A673 (cell line): ENCODE measurements around the gene FOXB2. TPM values are rescaled to one million over a fixed set of nuclear protein-coding genes. Genes with fewer than 3 reads are reported as not detected.

Source experiments
- BruUV-seq: library from RNA; stranded (reverse); fragments of 400-500 nt; replicated peaks from 2 replicates; lab custom pipeline; 2021; lab: Mats Ljungman, UMichigan
- CTCF ChIA-PET: fragments of 300-600 bp; sonication (Branson Sonifier 250); formaldehyde crosslinking; loops from one replicate; lab custom pipeline; 2022; ENCODE audit warnings: antibody characterized with exemption; lab: Charles Lee
- POLR2A ChIA-PET: fragments of 300-600 bp; sonication (Branson Sonifier 250); formaldehyde crosslinking; loops from one replicate; lab custom pipeline; 2022; ENCODE audit warnings: antibody characterized with exemption; ENCODE audit not compliant: low non-redundant PET; lab: Charles Lee
- DNase-seq: peaks from one replicate; pipeline ENCODE4 v3.0.0-alpha.2; 2015; ENCODE audit warnings: low spot score
- H3K27ac ChIP-seq: fragments of 200-600 bp; sonication (generic); 2 replicates; pipeline ENCODE4 v1.5.1; 2016; ENCODE audit warnings: mixed run types, low read depth, mild to moderate bottlenecking, mixed read lengths, antibody characterized with exemption, low read length; ENCODE audit not compliant: poor library complexity, severe bottlenecking
- H3K27me3 ChIP-seq: fragments of 200-600 bp; sonication (generic); replicated peaks from 2 replicates; pipeline ENCODE4 v1.6.1; 2017; ENCODE audit warnings: mixed run types, low read depth, mild to moderate bottlenecking, mixed read lengths, antibody characterized with exemption, low read length; ENCODE audit not compliant: insufficient read depth, poor library complexity
- H3K36me3 ChIP-seq: fragments of 200-600 bp; sonication (generic); 2 replicates; pipeline ENCODE4 v1.6.1; 2016; ENCODE audit warnings: mixed run types, mild to moderate bottlenecking, mixed read lengths, antibody characterized with exemption, low read length; ENCODE audit not compliant: insufficient read depth, poor library complexity, severe bottlenecking
- H3K4me1 ChIP-seq: fragments of 200-600 bp; sonication (generic); 2 replicates; pipeline ENCODE4 v1.6.1; 2017; ENCODE audit warnings: mixed run types, mild to moderate bottlenecking, mixed read lengths, antibody characterized with exemption, low read length; ENCODE audit not compliant: insufficient read depth, poor library complexity, severe bottlenecking
- H3K4me3 ChIP-seq: fragments of 200-600 bp; sonication (generic); 2 replicates; pipeline ENCODE4 v1.5.1; 2016; ENCODE audit warnings: low read depth, mixed run types, mild to moderate bottlenecking, mixed read lengths, low read length; ENCODE audit not compliant: poor library complexity, severe bottlenecking
- H3K9me3 ChIP-seq: fragments of 200-600 bp; sonication (generic); 2 replicates; pipeline ENCODE4 v1.6.1; 2016; ENCODE audit warnings: mixed run types, low read depth, mild to moderate bottlenecking, mixed read lengths, antibody characterized with exemption, low read length; ENCODE audit not compliant: poor library complexity, severe bottlenecking
- EZH2 ChIP-seq: fragments of 200-600 bp; sonication (generic); IDR thresholded peaks from 2 replicates; pipeline ENCODE4 v1.6.1; 2017; ENCODE audit warnings: borderline replicate concordance, low read depth, mild to moderate bottlenecking, mixed read lengths, antibody characterized with exemption, low read length; ENCODE audit not compliant: poor library complexity, severe bottlenecking
- intact Hi-C: fragments of 100-400 bp; cut with micrococcal nuclease; formaldehyde crosslinking; loops from one replicate; pipeline ENCODE4 v1.10.0; 2022; ENCODE audit not compliant: unreplicated experiment
- total RNA-seq: library from RNA; stranded (reverse); gene quantifications from 2 replicates; pipeline ENCODE4 v1.2.3, GENCODE V29; 2021
- TF ChIP-seq, protein P1 (sequence below): fragments of 300-800, 200-600 bp; sonication (generic); conservative IDR thresholded peaks from 2 replicates; pipeline ENCODE4 v1.5.1; 2017; ENCODE audit warnings: low read depth, mild to moderate bottlenecking, antibody characterized with exemption, low read length, moderate library complexity, mixed read lengths

FOXB2 gene
- total RNA-seq, 1 experiment from 2014 or later: not detected

DNA sequence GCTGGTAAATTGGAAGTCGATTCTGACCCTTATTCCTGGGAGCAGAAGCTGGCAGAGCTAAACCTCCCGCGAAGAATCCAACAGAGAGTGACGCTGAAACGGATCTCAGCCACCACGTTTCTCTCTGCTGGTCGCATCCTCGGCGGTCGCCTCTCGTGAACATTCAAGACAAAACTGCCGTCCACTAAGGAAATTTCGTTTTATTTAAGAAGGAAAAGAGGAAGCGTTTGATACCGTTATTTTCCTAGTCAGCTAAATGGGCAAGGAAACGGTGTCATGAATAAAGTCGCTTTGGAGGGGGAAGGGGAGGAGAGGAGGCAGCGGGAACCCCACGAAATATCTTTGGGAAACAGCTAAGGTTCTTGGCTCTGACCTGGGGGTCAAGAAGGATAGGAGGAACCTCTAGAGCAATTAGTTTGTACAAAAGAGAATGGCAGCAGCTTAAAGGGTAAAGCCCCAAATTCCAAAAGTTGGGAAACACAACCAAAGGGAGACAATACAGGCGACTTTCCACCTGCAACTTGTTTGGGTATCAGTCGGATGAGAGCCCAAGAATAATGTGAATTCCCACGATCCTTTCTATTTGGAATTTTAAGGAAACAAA, 1.9 kb downstream of the FOXB2 start:
- TF ChIP-seq, protein P1, sequence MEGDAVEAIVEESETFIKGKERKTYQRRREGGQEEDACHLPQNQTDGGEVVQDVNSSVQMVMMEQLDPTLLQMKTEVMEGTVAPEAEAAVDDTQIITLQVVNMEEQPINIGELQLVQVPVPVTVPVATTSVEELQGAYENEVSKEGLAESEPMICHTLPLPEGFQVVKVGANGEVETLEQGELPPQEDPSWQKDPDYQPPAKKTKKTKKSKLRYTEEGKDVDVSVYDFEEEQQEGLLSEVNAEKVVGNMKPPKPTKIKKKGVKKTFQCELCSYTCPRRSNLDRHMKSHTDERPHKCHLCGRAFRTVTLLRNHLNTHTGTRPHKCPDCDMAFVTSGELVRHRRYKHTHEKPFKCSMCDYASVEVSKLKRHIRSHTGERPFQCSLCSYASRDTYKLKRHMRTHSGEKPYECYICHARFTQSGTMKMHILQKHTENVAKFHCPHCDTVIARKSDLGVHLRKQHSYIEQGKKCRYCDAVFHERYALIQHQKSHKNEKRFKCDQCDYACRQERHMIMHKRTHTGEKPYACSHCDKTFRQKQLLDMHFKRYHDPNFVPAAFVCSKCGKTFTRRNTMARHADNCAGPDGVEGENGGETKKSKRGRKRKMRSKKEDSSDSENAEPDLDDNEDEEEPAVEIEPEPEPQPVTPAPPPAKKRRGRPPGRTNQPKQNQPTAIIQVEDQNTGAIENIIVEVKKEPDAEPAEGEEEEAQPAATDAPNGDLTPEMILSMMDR: no peak
- TF ChIP-seq EZH2: no peak
- no peak for DNase-seq
- intact Hi-C loops: loop anchor here (10.0 kb wide), 1 partner anchor 73 kb away; no protein-coding TSS in a partner anchor
- Histone ChIP-seq H3K27ac (no peak overlapping the region), H3K4me1 (peaks cover 14% of the 10 kb centered on the region), H3K9me3 (no peaks in the 10 kb centered on the region), H3K27me3 (peaks cover 99% of the 10 kb centered on the region), H3K36me3 (no peaks in the 10 kb centered on the region), H3K4me3 (no peak overlapping the region)
- ChIA-PET CTCF (no interaction called here), POLR2A (no interaction called here)
- BruUV-seq: no TSS peak

DNA sequence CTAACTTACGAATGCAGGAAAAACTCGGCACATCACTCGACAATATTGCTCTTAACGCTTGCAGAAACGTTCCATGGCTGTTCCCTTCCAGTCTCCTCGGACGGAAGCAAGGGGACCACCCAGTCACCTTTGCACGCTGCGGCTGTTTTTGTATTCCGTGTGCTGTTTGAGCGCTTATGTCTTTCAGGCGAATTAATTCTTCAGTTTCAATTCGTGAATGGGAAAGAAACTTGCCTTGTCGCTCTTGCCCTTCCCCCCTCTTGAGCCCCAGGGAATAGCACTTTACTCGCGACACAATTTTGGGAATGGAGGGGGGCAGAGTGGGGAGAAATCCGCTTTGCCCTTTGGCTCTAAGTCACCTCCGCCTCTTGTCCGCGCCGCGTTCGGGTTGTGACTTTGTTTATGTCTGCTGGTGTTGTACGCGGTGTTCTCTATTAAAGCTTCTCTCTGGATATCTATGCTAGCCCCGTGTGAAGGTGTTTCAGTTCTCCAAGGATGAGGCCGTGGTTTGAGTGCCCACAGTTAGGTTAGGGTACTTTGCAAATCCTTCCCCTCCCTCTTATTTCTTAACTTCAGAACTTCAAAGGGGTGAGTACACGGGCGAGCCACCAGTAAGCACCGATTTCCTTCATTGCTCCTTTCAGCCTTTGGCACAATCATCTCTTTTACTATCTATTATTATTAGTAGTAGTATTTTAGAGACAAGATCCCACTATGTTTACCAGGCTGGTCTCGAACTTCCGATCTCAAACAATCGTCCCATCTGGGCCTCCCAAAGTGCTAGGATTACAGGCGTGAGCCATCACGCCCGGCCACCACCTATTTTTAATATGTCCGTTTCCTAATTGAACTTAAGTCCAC, 2.7 kb downstream of the FOXB2 start:
- intact Hi-C loops: loop anchor here (10.0 kb wide), 1 partner anchor 73 kb away; no protein-coding TSS in a partner anchor
- no peak overlapping the region for H3K27ac ChIP-seq
- no peak overlapping the region for H3K4me3 ChIP-seq
- H3K4me1 ChIP-seq: peaks cover 13% of the 10 kb centered on the region
- no peaks in the 10 kb centered on the region for H3K36me3 ChIP-seq
- H3K27me3 ChIP-seq: peaks cover 99% of the 10 kb centered on the region
- CTCF ChIA-PET: no interaction called here
- no peak for DNase-seq
- POLR2A ChIA-PET: no interaction called here
- no peaks in the 10 kb centered on the region for H3K9me3 ChIP-seq
- no TSS peak for BruUV-seq
- TF ChIP-seq EZH2: peak; percentile 69
- TF ChIP-seq, protein P1: no peak

DNA sequence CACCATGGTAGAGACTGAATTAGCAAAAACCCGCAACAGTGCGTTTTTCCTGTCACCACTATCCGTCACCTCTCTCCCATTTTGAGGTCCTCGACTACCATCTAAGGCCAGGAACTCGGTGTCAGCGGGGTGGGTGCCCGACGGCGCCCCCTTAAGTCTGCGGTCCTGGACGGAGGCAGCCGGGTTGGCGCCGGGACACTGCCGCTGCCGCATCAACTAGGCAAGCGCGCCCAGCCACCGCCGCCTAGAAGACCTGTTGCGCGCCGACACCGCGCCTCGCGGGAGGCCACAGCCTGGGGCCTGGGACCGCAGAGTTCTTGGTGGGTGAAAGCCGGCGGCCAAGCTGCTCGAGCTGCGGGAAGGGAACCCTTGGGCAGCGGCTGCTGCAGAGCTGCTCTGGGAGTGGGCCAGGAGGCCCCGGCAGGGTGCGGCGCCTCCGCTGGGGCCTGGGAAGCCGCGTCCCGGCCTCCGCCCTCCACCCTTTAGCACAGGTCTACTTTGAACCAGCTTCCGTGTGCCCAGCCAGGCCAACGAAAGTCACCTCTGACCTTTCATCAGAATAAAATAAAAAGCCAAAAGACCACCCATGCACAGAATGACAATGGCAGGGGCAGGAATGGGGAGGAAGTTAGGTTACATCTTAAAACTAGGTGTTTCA, 3.5 kb downstream of the FOXB2 start:
- no peaks in the 10 kb centered on the region for H3K36me3 ChIP-seq
- H3K4me3 ChIP-seq: no peak overlapping the region
- no peaks in the 10 kb centered on the region for H3K9me3 ChIP-seq
- peaks cover 11% of the 10 kb centered on the region for H3K4me1 ChIP-seq
- DNase-seq: no peak
- CTCF ChIA-PET: no interaction called here
- POLR2A ChIA-PET: no interaction called here
- H3K27me3 ChIP-seq: peaks cover 95% of the 10 kb centered on the region
- BruUV-seq: no TSS peak
- intact Hi-C loops: loop anchor here (10.0 kb wide), 1 partner anchor 72 kb away; no protein-coding TSS in a partner anchor
- TF ChIP-seq, protein P1: no peak
- TF ChIP-seq EZH2: peak; percentile 88
- H3K27ac ChIP-seq: no peak overlapping the region
